Heart left ventricle (tissue), 16 donors: Measurements from ENCODE around the gene OTP. TPM values are rescaled to one million over a fixed set of nuclear protein-coding genes. Genes with fewer than 3 reads are reported as not detected.

ENCODE experiments used
- ATAC-seq, 4 donors: fragments of 200-7000 bp; cut with Tn5 transposase; one replicate each; pipeline ENCODE4 v1.9.1; 2020 to 2022; ENCODE audit warnings: moderate library complexity in 4 of 4, mild to moderate bottlenecking in 3 of 4, moderate number of reproducible peaks in 1 of 4
- DNase-seq, 5 donors: peaks; one replicate each; pipeline ENCODE4 v3.0.0-alpha.2; 2020
- H3K27ac ChIP-seq, 12 donors: fragments of 200-600 bp; sonication (generic) in 4 of 12; one replicate each; pipeline versions ENCODE4 v1.5.0 to v1.8.0; 2016 to 2022; ENCODE audit warnings: mild to moderate bottlenecking in 2 of 12
- H3K27me3 ChIP-seq, 9 donors: fragments of 200-600 bp; sonication (generic) in 2 of 9; one replicate each; pipeline versions ENCODE4 v1.5.1 to v1.8.0; 2016 to 2022; ENCODE audit warnings: mild to moderate bottlenecking in 3 of 9
- H3K36me3 ChIP-seq, 9 donors: fragments of 200-600 bp; sonication (generic) in 2 of 9; one replicate each; pipeline versions ENCODE4 v1.5.0 to v1.8.0; 2018 to 2022; ENCODE audit warnings: mild to moderate bottlenecking in 2 of 9
- H3K4me1 ChIP-seq, 12 donors: fragments of 200-600 bp; sonication (generic) in 4 of 12; one replicate each; pipeline versions ENCODE4 v1.5.0 to v1.8.0; 2016 to 2022; ENCODE audit warnings: mild to moderate bottlenecking in 3 of 12
- H3K4me3 ChIP-seq, 12 donors: fragments of 200-600 bp; sonication (generic) in 4 of 12; one replicate each; pipeline versions ENCODE4 v1.5.0 to v1.8.0; 2017 to 2022; ENCODE audit warnings: mild to moderate bottlenecking in 9 of 12, moderate library complexity in 4 of 12
- H3K9me3 ChIP-seq, 12 donors: fragments of 200-600 bp; sonication (generic) in 4 of 12; one replicate each; pipeline versions ENCODE4 v1.5.0 to v1.8.0; 2016 to 2022; ENCODE audit warnings: mild to moderate bottlenecking in 1 of 12
- POLR2A ChIP-seq, 2 donors: fragments of 450-650 bp; IDR thresholded peaks; one replicate each; pipeline ENCODE4 v1.6.1; 2017; ENCODE audit warnings: antibody characterized with exemption in 2 of 2, mild to moderate bottlenecking in 2 of 2, moderate library complexity in 2 of 2
- WGBS, 4 donors: extraction: QIAGEN DNeasy Blood & Tissue Kit in 2 of 4; methylation state at CpG; one replicate each; pipeline versions ENCODE4 v1.1.5 to v1.1.7; 2013 to 2018; 5-methylcytosine and 5-hydroxymethylcytosine counted together
- intact Hi-C, 10 donors: fragments of 100-400 bp; cut with DNase I; formaldehyde crosslinking; loops; one replicate each; pipeline versions ENCODE4 v1.11.1 to v1.14.2; 2022
- polyA plus RNA-seq, 2 donors: library from polyadenylated mRNA; stranded (reverse); fragments of 200-250 nt; gene quantifications; one replicate each; pipeline ENCODE4 v1.2.3, GENCODE V29; 2013
- total RNA-seq, 9 donors: library from RNA; depleted of rRNA in 2 of 9; stranded (reverse); fragments of >200 nt in 2 of 9; fragmentation: NEBNext Ultra II Directional in 3 of 9; extraction: Animal tissue kit (Norgen Biotek cat#: 25700) in 3 of 9; gene quantifications; one replicate each; pipeline versions ENCODE4 v1.1.0 to v1.2.4, GENCODE V29; 2016 to 2023
- TF ChIP-seq, protein P1 (sequence below), 12 donors: fragments of 200-600 bp; sonication (generic) in 4 of 12; IDR thresholded peaks; one replicate each; pipeline versions ENCODE4 v1.5.0 to v1.8.0; 2018 to 2022; ENCODE audit warnings: antibody characterized with exemption in 12 of 12, mild to moderate bottlenecking in 5 of 12
- donor health status: ischemic (EF 13 %, LVEDD 7.1; RV severe dilation, severe dysfunction).
- donor health status: healthy with polysubstance abuse.
- donor health status: DM: no; HTN: yes; CAD: no.
- donor health status: DM: no; HTN: no; CAD: no.
- donor health status: ischemic (EF 25% LVEDD 6.9; RV normal size, moderate dysfunction).
- donor health status: ischemic (EF 25% LVEDD 5.7; RV mildly dilated, moderate dysfunction).
- donor health status: healthy.
- donor health status: DM: yes; HTN: yes; CAD: no.
- donor health status: ischemic (EF 35%, LVEDD 5.7; RV mildly dilated, moderate dysfunction).
- donor health status: nonischemic (EF 11% LVEDD 7.7; RV severe dilation, severe dysfunction).
- donor health status: DM: yes; HTN: yes; CAD: no.
- donor health status: PGD.
- donor health status: ischemic (EF 29% LVEDD 5.4; RV normal size, mild dysfunction).
- donor health status: nonischemic (EF 23%, LVEDD 6.1; RV moderate dilation, normal function).

The OTP gene
- total and polyA plus RNA-seq, 11 donors, result 0.06 TPM; not detected in 10

DNA sequence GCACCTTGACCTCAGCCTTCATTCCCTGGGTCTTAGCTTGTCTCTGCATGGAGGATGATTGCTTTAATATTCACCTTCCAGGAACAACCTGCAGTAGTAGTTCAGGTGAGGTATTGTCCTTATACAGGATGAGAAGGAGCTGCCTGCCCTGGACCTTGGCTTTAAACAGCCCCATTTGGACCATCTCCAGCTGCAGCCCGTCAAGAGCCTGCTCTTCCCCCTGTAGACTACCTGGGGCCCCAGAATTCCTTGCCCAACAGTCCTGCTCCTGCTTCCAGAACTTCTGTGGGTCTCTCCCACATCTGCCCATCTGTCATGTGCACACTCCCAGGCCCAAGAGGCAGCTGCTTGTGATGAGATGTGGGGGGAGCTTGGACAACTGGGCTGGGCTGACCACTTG, 12.2 kb upstream of the OTP start:
- H3K4me1 ChIP-seq, result peaks cover 0 to 2% (median 0%) of the 10 kb centered on the region in 12 donors
- TF ChIP-seq, protein P1, sequence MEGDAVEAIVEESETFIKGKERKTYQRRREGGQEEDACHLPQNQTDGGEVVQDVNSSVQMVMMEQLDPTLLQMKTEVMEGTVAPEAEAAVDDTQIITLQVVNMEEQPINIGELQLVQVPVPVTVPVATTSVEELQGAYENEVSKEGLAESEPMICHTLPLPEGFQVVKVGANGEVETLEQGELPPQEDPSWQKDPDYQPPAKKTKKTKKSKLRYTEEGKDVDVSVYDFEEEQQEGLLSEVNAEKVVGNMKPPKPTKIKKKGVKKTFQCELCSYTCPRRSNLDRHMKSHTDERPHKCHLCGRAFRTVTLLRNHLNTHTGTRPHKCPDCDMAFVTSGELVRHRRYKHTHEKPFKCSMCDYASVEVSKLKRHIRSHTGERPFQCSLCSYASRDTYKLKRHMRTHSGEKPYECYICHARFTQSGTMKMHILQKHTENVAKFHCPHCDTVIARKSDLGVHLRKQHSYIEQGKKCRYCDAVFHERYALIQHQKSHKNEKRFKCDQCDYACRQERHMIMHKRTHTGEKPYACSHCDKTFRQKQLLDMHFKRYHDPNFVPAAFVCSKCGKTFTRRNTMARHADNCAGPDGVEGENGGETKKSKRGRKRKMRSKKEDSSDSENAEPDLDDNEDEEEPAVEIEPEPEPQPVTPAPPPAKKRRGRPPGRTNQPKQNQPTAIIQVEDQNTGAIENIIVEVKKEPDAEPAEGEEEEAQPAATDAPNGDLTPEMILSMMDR (IDR thresholded peaks at IDR 0.05), result no peak
- TF ChIP-seq POLR2A (IDR thresholded peaks at IDR 0.05), result no peak
- H3K27ac ChIP-seq, result no peak overlapping the region
- H3K27me3 ChIP-seq, result peaks cover 0 to 69% (median 31%) of the 10 kb centered on the region in 9 donors
- no peak overlapping the region for H3K4me3 ChIP-seq
- no peaks in the 10 kb centered on the region for H3K9me3 ChIP-seq
- ATAC-seq, result no peak
- intact Hi-C loops, result loop anchor here in 1 of 10 donors (5.0 kb wide), 1 partner anchor 357 kb away; no protein-coding TSS in a partner anchor
- H3K36me3 ChIP-seq, result no peaks in the 10 kb centered on the region
- WGBS, 4 donors, result 17 to 73% (median 45%) methylated on average over 1 of the region's 1 CpG
- no peak for DNase-seq

- ATAC-seq (no peak), DNase-seq (no peak)
- no peak for TF ChIP-seq POLR2A (IDR thresholded peaks at IDR 0.05)
- WGBS, 4 donors, result 84 to 92% (median 90%) methylated on average over 2 of the region's 2 CpGs
- Histone ChIP-seq H3K4me3 (no peak overlapping the region), H3K27ac (no peak overlapping the region), H3K9me3 (no peaks in the 10 kb centered on the region), H3K27me3 (peaks cover 2 to 76% (median 35%) of the 10 kb centered on the region in 9 donors), H3K36me3 (no peaks in the 10 kb centered on the region), H3K4me1 (peaks cover 0 to 12% (median 2%) of the 10 kb centered on the region in 12 donors)
- intact Hi-C loops, result loop anchor here (5.0 to 10.0 kb wide), 7 partner anchors 125 to 365 kb away; partner anchors contain the start of gene TBCA (in 3 of the 10)
Measured at GRCh38 chr5:77649776-77650175, 11.3 kb upstream of the OTP start.

GRCh38 chr5:77645995-77646639, 7.6 kb upstream of the OTP start:
- TF ChIP-seq POLR2A (IDR thresholded peaks at IDR 0.05), result no peak
- TF ChIP-seq, protein P1 (IDR thresholded peaks at IDR 0.05), result no peak
- ATAC-seq (no peak), DNase-seq (no peak)
- Histone ChIP-seq H3K9me3 (no peaks in the 10 kb centered on the region), H3K4me3 (peak overlapping the region in 4 of 12 donors; percentile 15 to 28 (median 27)), H3K4me1 (peaks cover 0 to 31% (median 8%) of the 10 kb centered on the region in 12 donors), H3K27ac (no peak overlapping the region), H3K27me3 (peaks cover 37 to 95% (median 64%) of the 10 kb centered on the region in 9 donors), H3K36me3 (no peaks in the 10 kb centered on the region)
- intact Hi-C loops, result loop anchor here (2.0 to 10.0 kb wide), 8 partner anchors 129 to 369 kb away; partner anchors contain the start of gene TBCA (in 3 of the 10)
- 39 to 53% (median 44%) methylated on average over 11 of the region's 11 CpGs for WGBS, 4 donors

DNA sequence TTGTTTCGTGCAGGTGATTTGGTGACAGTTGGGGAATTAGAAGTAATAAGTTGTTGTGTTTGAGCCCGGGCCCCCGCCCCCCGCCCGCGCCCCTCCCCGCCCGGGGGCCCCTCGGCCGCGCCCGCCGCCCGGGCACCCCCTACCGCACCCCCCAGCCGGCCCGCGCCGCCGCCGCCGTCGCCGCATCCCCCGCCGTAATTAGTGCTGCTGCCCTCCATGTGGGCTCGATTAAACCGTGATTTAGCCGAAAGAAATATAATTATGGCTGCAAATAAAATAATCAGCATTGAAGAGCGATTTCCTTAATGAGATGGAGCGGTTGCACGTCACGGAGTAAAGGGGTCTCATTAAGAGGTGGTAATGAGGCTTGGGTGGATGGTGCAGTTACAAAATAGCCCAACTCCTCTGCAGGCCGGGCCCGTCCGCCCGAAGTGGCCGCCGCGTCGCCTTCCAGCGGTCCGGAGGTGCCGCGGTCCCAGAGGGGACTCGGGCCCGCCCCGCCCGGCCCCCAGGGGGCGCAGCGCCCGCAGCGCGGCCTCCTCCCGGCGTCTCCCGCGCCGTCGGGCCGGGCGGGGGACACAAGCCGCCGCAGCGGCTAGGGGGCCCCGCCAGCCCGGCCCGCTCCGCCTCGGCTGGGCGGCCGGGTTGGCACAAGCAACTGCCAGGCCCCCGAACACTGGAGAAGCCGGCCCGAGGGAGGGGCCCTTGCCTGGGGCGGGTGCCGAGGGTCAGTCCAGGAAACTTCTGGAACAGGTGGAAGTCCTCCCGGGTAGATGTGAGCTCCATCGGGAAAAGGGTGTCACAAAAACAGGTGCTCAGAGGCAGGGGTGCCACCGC, 6.9 kb upstream of the OTP start:
- TF ChIP-seq POLR2A (IDR thresholded peaks at IDR 0.05), result no peak
- TF ChIP-seq, protein P1 (IDR thresholded peaks at IDR 0.05), result peak; percentile 20 to 84 (median 48)
- 2 to 6% (median 2%) methylated on average over 15 to 80 of the region's 80 CpGs for WGBS, 4 donors
- DNase-seq (peak in 2 of 5 donors; percentile 28 to 69), ATAC-seq (peak; percentile 32 to 84 (median 68))
- H3K36me3 ChIP-seq, result no peaks in the 10 kb centered on the region
- H3K9me3 ChIP-seq, result no peaks in the 10 kb centered on the region
- H3K4me1 ChIP-seq, result peaks cover 0 to 38% (median 9%) of the 10 kb centered on the region in 12 donors
- intact Hi-C loops, result loop anchor here (2.0 to 10.0 kb wide), 8 partner anchors 129 to 369 kb away; partner anchors contain the start of gene TBCA (in 3 of the 10)
- peaks cover 45 to 95% (median 71%) of the 10 kb centered on the region in 9 donors for H3K27me3 ChIP-seq
- no peak overlapping the region for H3K27ac ChIP-seq
- peak overlapping the region in 6 of 12 donors; percentile 15 to 41 (median 31) for H3K4me3 ChIP-seq
